Gastroesophageal sphincter (tissue), 4 donors: ENCODE measurements around the gene HESX1. TPM values are rescaled to one million over a fixed set of nuclear protein-coding genes. Genes with fewer than 3 reads are reported as not detected.

Source experiments
- ATAC-seq: fragments of 150-250 bp; one replicate; pipeline ENCODE4 v1.9.1; 2016; ENCODE audit warnings: mild to moderate bottlenecking, moderate library complexity
- H3K27ac ChIP-seq, 4 donors: fragments of 200-600 bp; sonication (generic) in 3 of 4; 1 replicate in 3 of 4; 2 replicates in 1 of 4; pipeline ENCODE4 v1.5.1; 2016 to 2019
- H3K27me3 ChIP-seq: fragments of 200-600 bp; sonication (generic); one replicate; pipeline ENCODE4 v1.5.1; 2019
- H3K36me3 ChIP-seq, 2 donors: fragments of 200-600 bp; sonication (generic); one replicate each; pipeline ENCODE4 v1.5.1; 2019; ENCODE audit warnings: control low read depth in 1 of 2
- H3K4me1 ChIP-seq, 3 donors: fragments of 200-600 bp; sonication (generic); 1 replicate in 2 of 3; 2 replicates in 1 of 3; pipeline ENCODE4 v1.5.1; 2016 to 2019; ENCODE audit warnings: control low read depth in 2 of 3
- H3K4me3 ChIP-seq, 2 donors: fragments of 200-600 bp; sonication (generic); one replicate each; pipeline ENCODE4 v1.5.1; 2019; ENCODE audit warnings: mild to moderate bottlenecking in 1 of 2, moderate library complexity in 1 of 2
- H3K9me3 ChIP-seq, 3 donors: fragments of 200-600 bp; sonication (generic); one replicate each; pipeline ENCODE4 v1.5.1; 2017 to 2019; ENCODE audit warnings: control low read depth in 2 of 3
- CTCF ChIP-seq, 4 experiments: fragments of 200-600 bp in 2 of 4; fragments of 450-650 bp in 2 of 4; sonication (generic) in 1 of 4; IDR thresholded peaks; one replicate each; pipeline ENCODE4 v1.5.1; 2017 to 2019; ENCODE audit warnings: antibody characterized with exemption in 4 of 4, mild to moderate bottlenecking in 2 of 4, moderate library complexity in 2 of 4
- EP300 ChIP-seq: sonication (generic); formaldehyde crosslinking; IDR thresholded peaks from one replicate; pipeline ENCODE4 v1.6.1; 2017; ENCODE audit warnings: antibody characterized with exemption, mild to moderate bottlenecking
- POLR2A ChIP-seq, 2 donors: fragments of 450-650 bp; IDR thresholded peaks; one replicate each; pipeline ENCODE4 v1.6.1; 2017; ENCODE audit warnings: antibody characterized with exemption in 2 of 2, mild to moderate bottlenecking in 2 of 2, moderate library complexity in 1 of 2
- POLR2AphosphoS5 ChIP-seq: sonication (generic); formaldehyde crosslinking; IDR thresholded peaks from one replicate; pipeline ENCODE4 v1.6.1; 2017; ENCODE audit warnings: antibody characterized with exemption
- WGBS, 2 donors: methylation state at CpG; one replicate each; pipeline ENCODE4 v1.1.5; 2018; ENCODE audit warnings: low coverage in 1 of 2; 5-methylcytosine and 5-hydroxymethylcytosine counted together
- total RNA-seq, 4 donors: library from RNA; depleted of rRNA; stranded (reverse); fragments of >200 nt; gene quantifications; one replicate each; pipeline ENCODE4 v1.1.0, GENCODE V29; 2016

The HESX1 gene
- total RNA-seq, 4 donors from 2014 or later: not detected

DNA sequence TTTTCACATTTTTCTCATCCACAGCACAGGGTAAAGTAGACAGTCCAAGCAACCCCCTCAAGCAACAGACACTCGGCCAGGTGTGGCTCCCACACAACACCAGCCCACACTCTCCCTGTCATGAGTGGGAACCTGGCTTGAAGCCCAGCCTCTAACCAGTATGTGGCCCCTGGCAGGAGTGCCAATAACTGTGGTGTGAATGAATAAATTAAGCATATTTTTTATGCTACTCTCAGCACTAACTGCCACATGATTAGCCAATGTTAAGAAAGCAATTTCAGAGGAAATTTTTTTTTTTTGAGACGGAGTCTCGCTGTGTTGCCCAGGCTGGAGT lies 44.5 kb downstream of the HESX1 start:
- 66 to 82% methylated on average over 2 to 3 of the region's 3 CpGs for WGBS, 2 donors
- Histone ChIP-seq H3K4me1 (peaks cover 0 to 52% (median 11%) of the 10 kb centered on the region in 3 donors), H3K36me3 (no peaks in the 10 kb centered on the region), H3K27ac (no peak overlapping the region), H3K4me3 (no peak overlapping the region), H3K9me3 (no peaks in the 10 kb centered on the region), H3K27me3 (no peaks in the 10 kb centered on the region)
- no peak for TF ChIP-seq POLR2A (IDR thresholded peaks at IDR 0.05)
- no peak for TF ChIP-seq EP300
- no peak for TF ChIP-seq POLR2AphosphoS5
- TF ChIP-seq CTCF (IDR thresholded peaks at IDR 0.05): no peak
- no peak for ATAC-seq

GRCh38 chr3:57154470-57155309 lies 45.1 kb downstream of the HESX1 start:
- Histone ChIP-seq H3K9me3 (no peaks in the 10 kb centered on the region), H3K27me3 (no peaks in the 10 kb centered on the region), H3K4me3 (no peak overlapping the region), H3K36me3 (no peaks in the 10 kb centered on the region), H3K4me1 (peaks cover 0 to 50% (median 6%) of the 10 kb centered on the region in 3 donors), H3K27ac (no peak overlapping the region)
- TF ChIP-seq POLR2AphosphoS5 (no peak), EP300 (no peak), POLR2A (IDR thresholded peaks at IDR 0.05) (no peak), CTCF (IDR thresholded peaks at IDR 0.05) (no peak)
- no peak for ATAC-seq
- WGBS, 2 donors: 49 to 70% methylated on average over 7 to 15 of the region's 15 CpGs

DNA sequence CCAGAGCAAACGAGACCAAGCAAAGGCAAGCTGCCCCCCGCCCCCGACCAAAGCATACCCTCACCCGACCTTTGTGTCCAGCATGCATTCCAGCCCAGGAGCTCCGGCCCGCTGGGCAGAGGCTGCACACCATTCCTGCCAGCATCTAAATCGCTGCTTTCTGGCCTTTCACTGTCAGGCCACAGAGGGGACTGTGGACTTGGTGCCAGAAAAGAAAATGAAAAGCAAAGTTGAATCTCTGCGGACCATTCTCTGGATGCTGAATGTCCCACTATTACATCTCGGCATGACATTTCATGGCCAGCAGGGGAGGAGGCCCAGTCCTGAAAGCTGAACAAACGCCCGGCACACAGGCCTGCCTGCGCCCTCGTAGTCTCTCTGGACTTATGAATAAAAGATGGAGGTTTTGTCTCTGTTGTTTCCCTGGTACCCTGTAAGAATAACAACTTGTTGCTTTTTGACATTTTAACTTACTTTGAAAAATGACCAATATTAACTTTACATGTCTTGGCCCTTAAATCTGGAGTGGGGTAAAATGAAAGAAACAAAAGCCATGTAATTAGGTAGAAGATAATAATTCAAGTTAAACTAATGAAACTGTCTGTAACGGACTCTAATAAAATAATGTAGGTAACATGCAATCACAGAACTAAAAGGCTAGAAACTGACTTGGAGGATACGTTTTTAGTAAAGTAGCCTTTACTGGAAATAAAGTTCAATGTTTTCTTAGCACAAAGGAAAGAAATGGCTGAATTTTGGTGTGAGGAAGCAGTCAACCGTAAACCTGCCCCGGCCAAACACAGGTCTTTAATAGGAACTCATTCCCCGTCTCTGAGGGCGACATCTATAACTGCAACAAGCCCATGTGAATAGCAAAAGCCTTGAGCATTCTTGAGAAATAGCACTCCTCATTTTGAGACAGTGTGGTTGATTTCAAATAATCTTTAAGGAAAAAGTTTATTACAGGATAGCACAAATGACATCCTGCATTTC lies 47.3 kb downstream of the HESX1 start:
- peaks cover 0 to 37% (median 0%) of the 10 kb centered on the region in 3 donors for H3K4me1 ChIP-seq
- TF ChIP-seq POLR2AphosphoS5 (no peak), CTCF (IDR thresholded peaks at IDR 0.05) (peak in 2 of 4 experiments; percentile 27 to 31), POLR2A (IDR thresholded peaks at IDR 0.05) (no peak), EP300 (no peak)
- H3K27ac ChIP-seq: peak overlapping the region in 2 of 4 donors; percentile 15 to 29
- H3K36me3 ChIP-seq: no peaks in the 10 kb centered on the region
- H3K4me3 ChIP-seq: peak overlapping the region in 1 of 2 donors; percentile 18
- no peaks in the 10 kb centered on the region for H3K27me3 ChIP-seq
- no peaks in the 10 kb centered on the region for H3K9me3 ChIP-seq
- WGBS, 2 donors: 62 to 76% methylated on average over 7 to 17 of the region's 19 CpGs
- peak; percentile 51 for ATAC-seq

GRCh38 chr3:57151749-57152148 lies 48.0 kb downstream of the HESX1 start:
- no peaks in the 10 kb centered on the region for H3K27me3 ChIP-seq
- ATAC-seq: no peak
- H3K4me1 ChIP-seq: peaks cover 0 to 32% (median 0%) of the 10 kb centered on the region in 3 donors
- TF ChIP-seq POLR2A (IDR thresholded peaks at IDR 0.05) (no peak), CTCF (IDR thresholded peaks at IDR 0.05) (no peak), EP300 (no peak), POLR2AphosphoS5 (no peak)
- H3K36me3 ChIP-seq: no peaks in the 10 kb centered on the region
- H3K4me3 ChIP-seq: peak overlapping the region in 1 of 2 donors; percentile 18
- no peaks in the 10 kb centered on the region for H3K9me3 ChIP-seq
- H3K27ac ChIP-seq: peak overlapping the region in 2 of 4 donors; percentile 15 to 29
- 33 to 80% methylated on average over 1 to 3 of the region's 3 CpGs for WGBS, 2 donors
